ENCODE data around the gene SIGLEC12.
"Not testable (repeated sequence)": the region's sequence is repeated elsewhere in the genome, so short reads cannot be mapped to it uniquely, and the experiment has no call there.

The SIGLEC12 gene

GRCh38 chr19:51524666-51525264 is 23.2 kb upstream of the SIGLEC12 start:
- DNase-seq (ENCODE audit: low read depth in 2 of 2), result no peak

GRCh38 chr19:51521781-51522180 is 20.2 kb upstream of the SIGLEC12 start:
- no peak for DNase-seq (ENCODE audit: low read depth in 2 of 2)

- DNase-seq (ENCODE audit: low read depth in 2 of 2), result no peak
Observed at GRCh38 chr19:51521357-51521756, 19.8 kb upstream of the SIGLEC12 start.

DNA sequence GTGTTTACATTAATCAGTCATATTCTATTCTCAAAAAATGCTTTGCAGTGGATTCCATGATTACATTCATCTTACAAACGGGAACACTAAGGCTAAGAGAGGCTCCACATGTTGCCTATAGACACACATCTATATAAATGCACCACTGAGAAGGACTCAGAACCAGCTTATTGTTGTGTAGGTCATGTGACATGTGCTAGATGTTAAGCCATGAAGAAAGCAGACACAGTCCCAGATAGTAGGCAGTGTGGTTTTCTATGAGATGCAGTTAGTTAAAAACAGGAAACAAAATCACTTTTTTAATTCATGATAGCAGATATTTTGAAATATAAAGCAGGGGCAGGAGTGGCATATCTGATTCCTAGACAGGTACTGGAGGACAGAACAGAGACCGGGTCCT is 19.1 kb upstream of the SIGLEC12 start:
- DNase-seq (ENCODE audit: low read depth in 2 of 2), result no peak

GRCh38 chr19:51514866-51515481 is 13.4 kb upstream of the SIGLEC12 start:
- DNase-seq (ENCODE audit: low read depth in 2 of 2), result peak in 1 of 2 experiments; percentile 12

DNA sequence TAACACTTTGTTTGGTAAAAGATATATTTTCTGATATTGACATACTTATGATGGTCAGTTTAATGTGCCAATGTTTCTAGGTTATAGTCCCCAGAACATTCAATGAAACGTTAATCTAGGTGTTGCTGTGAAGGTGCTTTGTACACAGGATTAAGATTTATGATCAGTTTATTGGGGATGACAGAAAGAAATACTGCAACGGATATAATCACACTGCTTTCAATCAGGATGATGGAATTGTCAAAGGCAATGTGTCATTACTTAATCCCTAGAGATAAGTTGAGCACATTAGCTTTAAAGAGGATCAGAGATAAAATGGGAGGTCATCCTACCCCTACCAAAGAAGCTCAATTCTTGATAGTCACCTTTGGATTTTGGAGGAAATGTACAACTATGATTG is 12.4 kb upstream of the SIGLEC12 start:
- DNase-seq (ENCODE audit: low read depth in 2 of 2), result no peak

DNA sequence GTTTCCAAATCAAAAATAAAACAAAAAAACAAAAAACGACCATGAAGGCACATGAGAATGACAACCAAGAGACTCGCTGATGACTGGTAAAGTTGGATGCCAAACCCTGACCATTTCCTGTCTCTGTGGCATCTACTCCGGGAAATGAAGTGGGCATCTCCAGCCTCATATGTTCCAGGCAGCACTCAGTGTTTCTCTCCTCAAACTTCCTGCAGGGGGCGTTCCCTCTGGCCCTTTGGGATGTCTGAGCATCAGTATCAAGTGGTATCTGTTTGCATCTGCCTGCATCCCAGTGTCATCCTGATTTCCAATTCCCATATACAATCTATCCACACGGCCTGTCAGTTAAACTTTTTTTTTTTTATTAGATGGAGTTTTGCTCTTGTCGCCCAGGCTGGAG is 9.8 kb upstream of the SIGLEC12 start:
- no peak for DNase-seq (ENCODE audit: low read depth in 2 of 2)

DNA sequence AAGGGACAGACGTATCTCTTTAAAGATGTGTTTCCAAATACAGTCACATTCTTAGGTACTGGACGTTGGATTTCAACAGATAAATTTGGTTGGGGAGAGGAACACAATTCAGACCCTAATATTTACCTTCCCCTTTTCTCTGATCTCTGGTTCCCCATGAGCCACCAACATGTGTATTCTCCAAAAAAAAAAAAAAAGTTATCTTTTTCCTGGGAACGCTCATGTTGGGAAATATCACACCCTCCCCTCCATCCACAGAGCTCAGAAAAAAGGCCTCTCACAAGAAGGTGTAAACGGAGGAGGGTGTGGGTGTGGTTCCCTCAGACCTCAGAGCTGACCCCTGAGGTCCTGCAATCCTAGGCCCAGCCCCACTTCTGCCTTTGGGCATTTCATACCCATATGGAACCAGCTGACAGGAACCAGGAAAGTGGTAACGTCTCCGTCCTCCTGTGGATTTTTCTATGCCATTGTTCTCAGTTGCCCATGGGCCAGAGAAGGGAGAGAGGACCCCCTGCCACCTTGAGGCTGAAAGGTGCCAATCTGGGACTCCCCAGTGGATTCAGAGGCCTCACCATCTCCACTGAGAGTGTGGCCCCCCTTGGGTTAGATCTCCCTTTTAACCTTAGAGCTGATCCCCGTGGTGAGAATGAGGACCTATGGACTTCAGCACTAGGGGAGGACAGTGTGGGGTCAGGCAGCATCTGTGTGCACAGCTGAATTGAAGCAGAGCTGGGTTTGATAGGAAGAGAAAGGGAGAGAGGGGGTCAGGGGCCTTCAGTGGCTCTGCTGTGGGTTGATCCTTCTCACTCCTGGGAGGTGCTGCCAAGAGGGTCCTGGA is 8.4 kb upstream of the SIGLEC12 start:
- no peak for DNase-seq (ENCODE audit: low read depth in 2 of 2)

DNA sequence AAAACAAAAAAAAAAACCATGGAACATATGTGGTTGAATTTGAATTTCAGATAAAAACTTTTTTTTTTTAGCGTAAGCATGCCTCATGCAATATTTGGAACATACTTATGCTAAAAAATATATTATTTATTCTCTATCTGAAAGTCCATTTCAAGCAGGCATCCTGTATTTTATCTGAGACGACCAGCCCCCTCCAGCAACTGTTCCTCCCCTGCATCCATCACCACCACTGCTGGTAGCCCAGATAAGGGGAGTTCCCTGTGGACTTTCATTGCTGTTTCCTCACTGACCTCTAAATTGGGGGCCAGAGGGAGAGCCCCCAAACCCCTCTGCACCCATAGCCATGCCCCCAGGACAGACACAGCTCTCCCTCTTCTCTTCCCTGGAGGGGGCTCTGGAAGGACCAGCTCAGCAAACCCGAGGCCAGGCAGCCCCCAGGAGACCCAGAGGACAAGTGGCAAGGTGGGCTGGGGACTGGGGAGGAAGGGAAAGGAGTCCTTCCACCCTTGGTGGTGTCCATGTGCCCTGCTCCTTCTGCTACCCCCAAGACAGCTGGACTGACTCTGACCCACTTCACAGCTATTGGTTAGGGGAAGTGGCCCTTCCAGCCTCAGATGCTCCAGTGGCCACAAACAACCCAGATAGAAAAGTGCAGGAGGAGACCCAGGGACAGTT is 6.6 kb upstream of the SIGLEC12 start:
- no peak for DNase-seq (ENCODE audit: low read depth in 2 of 2)

GRCh38 chr19:51507640-51508058 is 6.0 kb upstream of the SIGLEC12 start:
- no peak for DNase-seq (ENCODE audit: low read depth in 2 of 2)

DNA sequence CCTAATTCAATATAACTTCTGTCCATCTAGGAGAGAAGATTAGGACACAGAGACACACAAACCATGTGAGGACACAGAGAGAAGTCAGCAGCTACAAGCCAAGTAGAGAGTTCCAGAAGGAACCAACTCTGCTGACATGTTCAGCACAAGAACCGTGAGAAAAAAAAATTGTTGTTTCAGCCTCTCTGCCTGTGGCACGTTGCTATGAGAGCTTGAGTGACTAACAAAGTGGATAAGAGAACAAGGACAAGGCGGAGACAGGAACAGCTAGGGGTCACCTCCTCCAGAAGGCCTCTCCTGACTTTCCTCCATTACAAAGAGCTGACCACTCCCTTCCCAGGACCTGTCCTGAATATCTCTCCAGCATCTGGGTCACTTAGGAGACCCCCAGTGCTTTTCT is 5.6 kb upstream of the SIGLEC12 start:
- DNase-seq (ENCODE audit: low read depth in 2 of 2), result no peak

- no peak for DNase-seq (ENCODE audit: low read depth in 2 of 2)
Observed at GRCh38 chr19:51505904-51506303, 4.3 kb upstream of the SIGLEC12 start.

- DNase-seq (ENCODE audit: low read depth in 2 of 2), result no peak
Observed at GRCh38 chr19:51503896-51504295, 2.3 kb upstream of the SIGLEC12 start.

GRCh38 chr19:51503286-51503817 is 1.8 kb upstream of the SIGLEC12 start:
- DNase-seq (ENCODE audit: low read depth in 2 of 2), result no peak

- not testable (repeated sequence) for DNase-seq (ENCODE audit: low read depth in 2 of 2)
Observed at GRCh38 chr19:51500931-51501330, 669 bp downstream of the SIGLEC12 start.

DNA sequence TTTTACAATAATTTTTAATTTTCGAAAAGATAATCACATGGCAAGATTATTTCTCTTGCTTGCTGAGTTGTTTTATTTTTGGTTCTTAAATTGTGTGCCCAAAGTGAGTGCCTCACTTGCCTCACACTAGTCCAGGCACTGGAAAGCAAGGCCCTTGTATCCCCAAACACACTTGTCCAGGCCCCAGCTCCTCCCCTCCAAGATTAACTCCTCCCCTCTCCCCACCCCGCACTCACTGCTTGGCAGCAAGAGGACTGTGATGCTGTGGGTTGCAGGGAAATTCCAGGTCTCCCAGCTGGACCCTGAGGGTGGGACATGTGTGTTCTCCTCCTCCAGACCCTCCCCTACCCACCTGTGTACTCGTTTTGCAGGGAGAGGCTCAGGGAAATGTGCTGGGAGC is 3.9 kb downstream of the SIGLEC12 start:
- DNase-seq (ENCODE audit: low read depth in 2 of 2), result no peak

- no peak for DNase-seq (ENCODE audit: low read depth in 2 of 2)
Observed at GRCh38 chr19:51493776-51494175, 7.8 kb downstream of the SIGLEC12 start.

GRCh38 chr19:51491586-51491985 is 10.0 kb downstream of the SIGLEC12 start:
- DNase-seq (ENCODE audit: low read depth in 2 of 2), result no peak

DNA sequence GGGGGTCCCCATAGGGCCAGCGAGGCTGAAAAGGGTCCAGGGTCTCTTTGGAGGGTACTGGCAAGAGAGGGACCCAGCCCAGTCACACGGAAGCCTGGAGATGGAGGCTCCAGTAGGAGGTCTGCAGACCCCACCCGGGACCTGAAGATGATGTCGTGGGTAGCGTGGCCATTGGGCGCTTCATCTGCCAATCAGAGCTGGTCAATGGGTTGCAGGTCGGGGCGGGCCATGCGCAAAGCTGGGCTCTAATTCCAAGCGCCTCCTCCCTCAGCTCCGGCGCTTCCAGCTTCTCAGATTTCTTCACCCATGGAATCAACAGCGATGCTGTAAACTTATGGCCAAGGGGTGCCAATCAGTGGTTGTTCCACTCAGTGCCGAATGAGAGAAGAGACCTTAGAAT is 10.9 kb downstream of the SIGLEC12 start:
- DNase-seq (ENCODE audit: low read depth in 2 of 2), result no peak

DNA sequence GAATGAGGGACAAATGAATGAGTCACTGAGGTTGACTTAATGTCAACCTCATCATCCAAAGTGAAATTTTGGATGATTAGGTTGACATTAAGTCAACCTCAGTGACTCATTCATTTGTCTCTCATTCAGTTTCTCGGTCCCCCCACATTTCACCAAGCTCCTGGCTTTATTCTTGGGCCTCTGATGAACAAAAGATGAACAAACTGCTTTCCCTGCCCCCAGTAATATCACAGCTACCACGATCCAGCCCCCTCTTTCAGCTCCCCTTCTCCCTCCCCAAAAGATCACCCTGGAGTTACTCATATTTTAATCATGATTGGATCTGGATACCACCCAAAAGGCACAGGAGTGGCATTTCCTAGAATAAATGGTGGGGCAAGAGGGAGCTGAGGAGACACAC is 12.5 kb downstream of the SIGLEC12 start:
- no peak for DNase-seq (ENCODE audit: low read depth in 2 of 2)

- DNase-seq (ENCODE audit: low read depth in 2 of 2), result no peak
Observed at GRCh38 chr19:51488491-51488890, 13.1 kb downstream of the SIGLEC12 start.

All from stimulated activated CD4-positive, alpha-beta T cell treated with anti-CD3 and anti-CD28 coated beads, Interleukin-12 subunit alpha, Interleukin-12 subunit beta, amount 100 ng/mL, for 24 hours (primary cell).